BJ (cell line): ENCODE measurements around the gene VWA5B2. TPM values are rescaled to one million over a fixed set of nuclear protein-coding genes. Genes with fewer than 3 reads are reported as not detected.

Experiments
- CTCF ChIA-PET: fragments of 350-600 bp; formaldehyde crosslinking; extraction: SDS; loops from one replicate; lab custom pipeline; 2021; ENCODE audit warnings: antibody characterized with exemption, inconsistent platforms; lab: Yijun Ruan, JAX
- POLR2A ChIA-PET: fragments of 300-600 bp; sonication (Branson Sonifier 250); formaldehyde crosslinking; extraction: SDS; loops from one replicate; lab custom pipeline; 2021; ENCODE audit warnings: antibody characterized with exemption; lab: Charles Lee
- DNase-seq: peaks from one replicate; pipeline ENCODE4 v3.0.0-alpha.2; 2011; ENCODE audit warnings: low read depth
- H3K27me3 ChIP-seq: 2 replicates; pipeline ENCODE4 v1.6.0; 2011; ENCODE audit warnings: low read length; ENCODE audit not compliant: control insufficient read depth, insufficient read depth
- H3K36me3 ChIP-seq: 2 replicates; pipeline ENCODE4 v1.5.1; 2011; ENCODE audit warnings: low read length; ENCODE audit not compliant: control insufficient read depth, insufficient read depth
- H3K4me3 ChIP-seq: 2 replicates; pipeline ENCODE4 v1.5.1; 2011; ENCODE audit warnings: low read depth, mild to moderate bottlenecking, control low read depth, low read length
- polyA plus RNA-seq: library from polyadenylated mRNA; depleted of rRNA; stranded (reverse); fragments of >200 nt; gene quantifications from 2 replicates; pipeline ENCODE4 v1.2.3, GENCODE V29; 2011
- TF ChIP-seq, protein P1 (sequence below): IDR thresholded peaks from 2 replicates; pipeline ENCODE4 v1.5.1; 2011; ENCODE audit warnings: low read depth, mild to moderate bottlenecking, control low read depth, inconsistent platforms, low read length, moderate library complexity; ENCODE audit not compliant: insufficient read depth

The VWA5B2 gene
- polyA plus RNA-seq, 1 experiment: not detected

DNA sequence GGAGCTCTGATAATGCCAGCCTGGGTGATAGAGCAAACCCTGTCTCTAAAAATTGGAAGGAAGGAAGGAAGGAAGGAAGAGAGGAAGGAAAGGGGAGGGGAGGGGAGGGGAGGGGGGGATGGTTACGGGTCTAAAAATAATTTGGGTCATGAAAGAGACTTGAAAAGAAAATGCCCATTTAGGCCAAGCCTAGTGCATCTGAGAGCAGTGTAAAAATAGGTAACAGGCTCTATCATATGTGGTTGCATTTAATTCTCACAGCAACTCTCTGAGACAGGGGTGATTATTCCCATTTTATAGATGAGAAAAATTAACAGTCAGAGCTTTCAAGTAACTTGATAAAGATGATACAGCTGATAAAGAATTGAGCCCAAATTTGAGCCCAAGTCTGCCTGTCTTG is 42.9 kb downstream of the VWA5B2 start:
- POLR2A ChIA-PET: no interaction called here
- DNase-seq: no peak
- Histone ChIP-seq H3K36me3 (no peaks in the 10 kb centered on the region), H3K27me3 (peaks cover 23% of the 10 kb centered on the region), H3K4me3 (no peak overlapping the region)
- CTCF ChIA-PET: interaction anchor here (2.0 kb wide), 1 partner anchor 17 kb away, joined by 10 read pairs; no protein-coding TSS in a partner anchor
- TF ChIP-seq, protein P1, sequence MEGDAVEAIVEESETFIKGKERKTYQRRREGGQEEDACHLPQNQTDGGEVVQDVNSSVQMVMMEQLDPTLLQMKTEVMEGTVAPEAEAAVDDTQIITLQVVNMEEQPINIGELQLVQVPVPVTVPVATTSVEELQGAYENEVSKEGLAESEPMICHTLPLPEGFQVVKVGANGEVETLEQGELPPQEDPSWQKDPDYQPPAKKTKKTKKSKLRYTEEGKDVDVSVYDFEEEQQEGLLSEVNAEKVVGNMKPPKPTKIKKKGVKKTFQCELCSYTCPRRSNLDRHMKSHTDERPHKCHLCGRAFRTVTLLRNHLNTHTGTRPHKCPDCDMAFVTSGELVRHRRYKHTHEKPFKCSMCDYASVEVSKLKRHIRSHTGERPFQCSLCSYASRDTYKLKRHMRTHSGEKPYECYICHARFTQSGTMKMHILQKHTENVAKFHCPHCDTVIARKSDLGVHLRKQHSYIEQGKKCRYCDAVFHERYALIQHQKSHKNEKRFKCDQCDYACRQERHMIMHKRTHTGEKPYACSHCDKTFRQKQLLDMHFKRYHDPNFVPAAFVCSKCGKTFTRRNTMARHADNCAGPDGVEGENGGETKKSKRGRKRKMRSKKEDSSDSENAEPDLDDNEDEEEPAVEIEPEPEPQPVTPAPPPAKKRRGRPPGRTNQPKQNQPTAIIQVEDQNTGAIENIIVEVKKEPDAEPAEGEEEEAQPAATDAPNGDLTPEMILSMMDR: no peak

GRCh38 chr3:184275381-184275701 is 46.0 kb downstream of the VWA5B2 start:
- no peak for DNase-seq
- ChIA-PET POLR2A (no interaction called here), CTCF (no interaction called here)
- Histone ChIP-seq H3K36me3 (no peaks in the 10 kb centered on the region), H3K27me3 (peaks cover 37% of the 10 kb centered on the region), H3K4me3 (no peak overlapping the region)
- TF ChIP-seq, protein P1: no peak

DNA sequence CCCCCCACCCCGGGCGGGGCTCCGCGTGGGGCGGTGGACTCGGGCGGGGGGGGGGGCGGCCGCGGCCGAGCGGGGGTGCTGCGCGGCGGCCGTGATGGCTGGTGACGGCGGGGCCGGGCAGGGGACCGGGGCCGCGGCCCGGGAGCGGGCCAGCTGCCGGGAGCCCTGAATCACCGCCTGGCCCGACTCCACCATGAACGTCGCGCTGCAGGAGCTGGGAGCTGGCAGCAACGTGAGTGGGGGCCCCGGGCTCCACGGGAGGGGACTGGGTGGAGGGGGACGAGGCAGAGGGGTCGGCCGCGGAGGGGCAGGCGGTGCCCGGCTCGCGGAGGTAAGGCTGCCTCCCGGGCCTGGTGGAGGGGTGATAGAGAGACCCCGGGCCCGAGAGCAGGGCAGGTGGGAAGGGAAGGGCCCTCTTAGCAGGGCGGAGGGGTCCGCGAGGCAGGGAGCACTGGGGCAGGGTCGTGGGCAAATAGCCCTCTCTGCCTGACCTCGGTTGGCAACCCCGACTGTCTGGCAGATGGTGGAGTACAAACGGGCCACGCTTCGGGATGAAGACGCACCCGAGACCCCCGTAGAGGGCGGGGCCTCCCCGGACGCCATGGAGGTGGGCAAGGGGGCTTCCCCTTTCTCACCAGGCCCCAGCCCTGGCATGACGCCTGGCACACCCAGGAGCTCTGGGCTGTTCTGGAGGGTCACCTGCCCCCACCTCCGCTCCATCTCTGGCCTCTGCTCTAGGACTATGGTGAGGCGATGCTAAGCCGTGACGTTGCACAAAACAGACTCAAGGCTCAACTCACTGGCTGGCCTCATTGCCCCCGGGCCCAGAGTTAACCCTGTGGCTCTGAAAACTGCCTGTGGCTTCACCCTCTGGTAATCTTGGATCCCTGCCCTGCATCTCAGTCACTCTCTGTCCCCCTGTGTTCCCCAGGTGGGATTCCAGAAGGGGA is 46.9 kb downstream of the VWA5B2 start, which contains the start of gene ECE2:
Gene ECE2 (plus strand): TSS at position 62 of the 950 bp plus-strand sequence. CDS start 132 bp downstream, at position 194.
- ChIA-PET POLR2A (no interaction called here), CTCF (interaction anchor here (0.6 kb wide), 1 partner anchor 288 kb away, joined by 3 read pairs; no protein-coding TSS in a partner anchor)
- TF ChIP-seq, protein P1: no peak
- H3K27me3 ChIP-seq: peaks cover 38% of the 10 kb centered on the region
- no peak for DNase-seq
- no peak within 1 kb of the TSS for H3K4me3 ChIP-seq
- H3K36me3 ChIP-seq: no peaks in the 10 kb centered on the region

GRCh38 chr3:184277366-184277765 is 48.0 kb downstream of the VWA5B2 start:
- no peak for DNase-seq
- H3K36me3 ChIP-seq: no peaks in the 10 kb centered on the region
- CTCF ChIA-PET: no interaction called here
- POLR2A ChIA-PET: no interaction called here
- H3K4me3 ChIP-seq: no peak overlapping the region
- peaks cover 39% of the 10 kb centered on the region for H3K27me3 ChIP-seq
- TF ChIP-seq, protein P1: no peak

GRCh38 chr3:184282941-184283340 is 53.6 kb downstream of the VWA5B2 start:
- no peak for DNase-seq
- ChIA-PET POLR2A (no interaction called here), CTCF (interaction anchor here (2.0 kb wide), 1 partner anchor 55 kb away, joined by 6 read pairs; no protein-coding TSS in a partner anchor)
- Histone ChIP-seq H3K36me3 (no peaks in the 10 kb centered on the region), H3K4me3 (no peak overlapping the region), H3K27me3 (peaks cover 13% of the 10 kb centered on the region)
- TF ChIP-seq, protein P1: no peak
